ENCODE data around the gene IFI30.

IFI30 gene

DNA sequence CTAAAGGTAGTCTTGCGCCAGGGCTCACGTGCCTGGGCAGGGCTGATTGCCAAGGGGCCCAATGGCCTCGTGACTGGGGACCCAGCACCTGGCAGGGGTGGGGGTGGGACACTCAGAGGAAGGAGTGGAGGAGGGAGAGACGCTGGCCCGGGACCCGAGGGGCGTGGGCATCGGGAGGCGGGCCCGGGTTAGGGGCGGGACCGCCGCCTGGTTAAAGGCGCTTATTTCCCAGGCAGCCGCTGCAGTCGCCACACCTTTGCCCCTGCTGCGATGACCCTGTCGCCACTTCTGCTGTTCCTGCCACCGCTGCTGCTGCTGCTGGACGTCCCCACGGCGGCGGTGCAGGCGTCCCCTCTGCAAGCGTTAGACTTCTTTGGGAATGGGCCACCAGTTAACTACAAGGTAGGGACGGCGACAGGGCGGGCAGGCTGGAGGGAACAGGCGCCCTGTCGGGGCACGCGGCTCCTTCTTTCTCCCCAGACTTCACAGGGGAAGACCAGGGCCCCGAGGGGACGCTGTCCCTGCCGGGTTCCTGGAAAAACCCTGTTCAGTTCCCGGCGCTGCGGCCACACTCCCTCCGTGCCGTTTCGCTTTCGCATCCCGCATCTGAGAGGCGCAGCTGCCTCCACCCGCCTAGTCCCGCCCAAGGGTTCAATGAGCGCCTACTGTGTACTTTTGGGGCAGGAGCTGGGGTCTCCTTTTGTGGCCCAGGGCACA, at the start of gene IFI30:
Gene IFI30, plus strand, starts transcription at position 242 of the 717 bp plus-strand sequence. Its CDS starts 29 bp downstream, at position 271.
- no peak for DNase-seq (ENCODE audit: low read depth)

GRCh38 chr19:18123819-18124218, 49.8 kb upstream of the IFI30 start:
- no peak for DNase-seq (ENCODE audit: low read depth)

GRCh38 chr19:18126097-18126496, 47.5 kb upstream of the IFI30 start:
- DNase-seq (ENCODE audit: low read depth): no peak

GRCh38 chr19:18128044-18128443, 45.6 kb upstream of the IFI30 start:
- no peak for DNase-seq (ENCODE audit: low read depth)

DNA sequence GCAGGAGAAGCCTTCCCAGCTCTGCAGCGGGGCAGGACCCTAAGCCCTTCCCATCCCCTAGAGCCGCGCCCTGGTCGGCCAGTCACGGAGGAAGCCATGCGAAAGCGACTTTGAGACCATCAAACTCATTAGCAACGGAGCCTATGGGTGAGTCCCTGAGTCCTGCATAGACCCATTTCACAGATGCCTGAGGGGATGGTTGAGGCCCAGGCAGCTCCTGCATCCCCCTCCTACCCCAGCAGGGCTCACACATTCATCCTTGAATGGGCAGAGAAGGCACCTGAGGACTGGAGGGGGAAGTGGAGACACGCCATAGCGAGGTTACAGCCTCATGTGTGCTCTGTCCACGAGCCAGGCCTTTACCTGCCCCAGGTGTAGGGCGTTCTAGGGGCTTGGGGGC, 44.8 kb upstream of the IFI30 start:
- no peak for DNase-seq (ENCODE audit: low read depth)

DNA sequence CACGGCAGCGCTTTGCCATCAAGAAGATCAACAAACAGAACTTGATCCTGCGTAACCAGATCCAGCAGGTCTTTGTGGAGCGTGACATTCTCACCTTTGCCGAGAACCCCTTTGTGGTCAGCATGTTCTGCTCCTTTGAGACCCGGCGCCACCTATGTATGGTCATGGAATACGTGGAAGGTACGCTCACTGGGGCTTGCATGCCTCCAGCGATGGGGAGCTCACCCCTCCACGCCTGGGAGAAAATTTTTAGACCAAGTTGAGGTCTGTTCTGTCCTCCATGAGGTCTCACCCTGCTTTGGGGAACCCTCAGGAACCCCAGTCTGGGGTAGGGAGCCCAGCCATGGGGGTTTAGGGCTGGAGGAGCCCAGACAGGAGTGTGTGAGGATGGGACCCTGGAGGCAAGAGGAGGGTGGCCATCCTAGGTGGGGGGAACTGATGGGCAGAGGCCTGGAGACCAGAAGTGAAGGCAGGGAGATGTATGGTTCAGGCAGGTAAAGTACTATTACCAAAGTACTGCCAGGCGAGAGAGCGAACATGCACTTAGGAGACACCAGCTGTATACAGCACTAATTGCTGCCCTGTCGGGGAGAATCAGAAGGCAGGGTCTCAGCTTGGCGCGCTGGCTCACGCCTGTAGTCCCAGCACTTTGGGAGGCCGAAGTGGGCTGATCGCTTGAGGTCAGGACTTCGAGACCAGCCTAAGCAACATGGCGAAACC, 42.9 kb upstream of the IFI30 start:
- DNase-seq (ENCODE audit: low read depth): no peak

GRCh38 chr19:18131841-18132596, 41.6 kb upstream of the IFI30 start:
- DNase-seq (ENCODE audit: low read depth): no peak

DNA sequence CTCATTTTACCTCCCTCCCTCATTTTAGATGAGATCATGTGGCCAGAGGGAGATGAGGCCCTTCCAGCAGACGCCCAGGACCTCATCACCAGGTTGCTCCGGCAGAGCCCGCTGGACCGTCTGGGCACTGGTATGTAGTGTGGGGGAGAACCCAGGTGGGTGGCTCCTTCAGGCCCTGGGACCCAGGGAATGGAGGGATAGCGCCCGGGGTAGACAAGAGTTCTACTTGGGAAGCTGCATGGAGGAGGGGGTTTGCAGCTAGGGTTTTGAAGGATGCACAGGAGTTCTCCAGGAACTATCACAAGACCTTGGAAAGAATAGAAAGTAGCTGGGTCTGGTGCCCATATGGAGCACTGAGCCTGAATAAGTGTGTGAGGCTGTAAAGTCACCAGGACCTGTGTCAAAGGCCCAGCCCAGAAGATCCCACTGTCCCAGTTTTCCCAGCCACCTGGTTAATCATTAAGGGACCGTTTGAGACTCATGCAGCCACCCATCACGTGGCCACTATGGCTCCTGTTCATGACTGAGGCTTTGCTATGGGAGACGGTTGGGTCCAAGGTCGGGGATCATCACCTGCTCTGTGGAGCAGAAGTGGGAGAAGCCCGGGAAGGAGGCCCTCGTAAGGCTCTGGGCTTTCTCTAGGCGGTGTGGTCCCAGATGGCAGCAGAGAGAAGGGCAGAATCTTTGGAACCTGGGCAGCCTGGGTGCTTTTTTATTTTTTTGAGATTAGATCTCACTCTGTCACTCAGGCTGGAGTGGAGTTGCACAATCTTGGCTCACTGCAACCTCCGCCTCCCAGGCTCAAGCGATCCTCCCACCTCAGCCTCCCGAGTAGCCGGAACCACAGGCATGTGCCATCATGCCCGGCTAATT, 37.7 kb upstream of the IFI30 start:
- no peak for DNase-seq (ENCODE audit: low read depth)

- no peak for DNase-seq (ENCODE audit: low read depth)
These were observed 36.4 kb upstream of the IFI30 start for GRCh38 chr19:18137242-18137641.

DNA sequence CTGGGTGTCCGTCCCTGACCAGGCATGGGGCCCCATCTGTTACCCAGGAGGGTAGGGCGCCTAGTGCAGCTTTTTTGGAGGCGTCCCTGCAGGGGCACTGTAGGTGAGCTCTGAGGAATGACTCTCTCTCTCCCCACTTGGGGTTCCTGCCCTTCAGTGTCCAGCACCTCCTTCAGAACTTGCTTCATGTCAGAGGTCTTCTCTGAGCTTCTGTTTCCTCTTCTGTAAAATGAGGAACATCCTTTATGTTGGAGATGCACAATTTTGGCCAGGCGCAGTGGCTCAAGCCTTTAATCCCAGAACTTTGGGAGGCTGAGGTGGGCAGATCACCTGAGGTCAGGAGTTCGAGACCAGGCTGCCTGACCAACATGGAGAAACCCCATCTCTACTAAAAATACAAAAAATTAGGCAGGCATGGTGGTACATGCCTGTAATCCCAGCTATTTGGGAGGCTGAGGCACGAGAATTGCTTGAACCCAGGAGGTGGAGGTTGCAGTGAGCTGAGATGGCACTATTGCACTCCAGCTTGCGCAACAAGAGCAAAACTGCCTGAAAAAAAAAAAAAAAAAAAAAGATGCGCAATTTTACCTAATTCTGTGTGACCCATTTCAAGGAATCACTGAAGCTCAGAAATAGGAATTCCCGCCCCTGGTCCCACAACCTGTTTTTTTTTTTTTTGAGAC, 35.8 kb upstream of the IFI30 start:
- no peak for DNase-seq (ENCODE audit: low read depth)

GRCh38 chr19:18140473-18140872, 33.1 kb upstream of the IFI30 start:
- no peak for DNase-seq (ENCODE audit: low read depth)

DNA sequence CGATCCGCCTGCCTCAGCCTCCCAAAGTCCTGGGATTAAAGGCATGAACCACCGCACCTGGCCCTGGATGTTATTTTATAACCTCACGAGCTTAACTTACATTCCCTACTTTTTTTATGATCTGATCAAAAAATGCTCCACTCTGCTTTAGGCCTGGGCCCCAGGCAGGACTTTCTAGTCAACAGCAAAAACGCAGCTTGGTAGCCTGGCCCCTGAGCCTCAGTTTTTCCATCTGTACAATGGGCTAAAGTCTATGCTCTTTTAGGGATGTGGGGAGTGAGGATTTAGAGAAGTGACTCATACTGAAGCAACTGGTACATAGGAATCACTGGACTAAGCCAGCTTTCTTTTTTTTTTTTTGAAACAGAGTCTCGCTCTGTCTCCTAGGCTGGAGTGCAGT, 32.6 kb upstream of the IFI30 start:
- DNase-seq (ENCODE audit: low read depth): no peak

DNA sequence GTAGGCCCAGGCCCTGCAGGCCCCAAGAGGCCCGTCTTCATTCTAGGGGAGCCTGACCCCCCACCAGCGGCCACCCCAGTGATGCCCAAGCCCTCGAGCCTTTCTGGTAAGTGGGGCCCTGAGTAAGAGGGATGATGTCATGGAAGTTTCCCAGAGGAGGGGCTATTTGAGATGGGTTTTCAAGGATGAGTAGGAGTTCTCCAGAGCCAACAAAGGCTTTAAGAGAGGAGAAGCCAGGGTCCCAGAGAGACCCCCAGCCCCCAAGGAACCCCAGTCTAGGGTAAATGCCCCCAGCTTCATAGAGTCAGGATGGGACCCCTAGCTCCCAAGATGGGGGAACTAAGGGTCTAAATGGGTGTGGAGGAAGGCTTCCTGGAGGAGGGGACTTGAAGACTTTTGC, 29.7 kb upstream of the IFI30 start:
- DNase-seq (ENCODE audit: low read depth): no peak

DNA sequence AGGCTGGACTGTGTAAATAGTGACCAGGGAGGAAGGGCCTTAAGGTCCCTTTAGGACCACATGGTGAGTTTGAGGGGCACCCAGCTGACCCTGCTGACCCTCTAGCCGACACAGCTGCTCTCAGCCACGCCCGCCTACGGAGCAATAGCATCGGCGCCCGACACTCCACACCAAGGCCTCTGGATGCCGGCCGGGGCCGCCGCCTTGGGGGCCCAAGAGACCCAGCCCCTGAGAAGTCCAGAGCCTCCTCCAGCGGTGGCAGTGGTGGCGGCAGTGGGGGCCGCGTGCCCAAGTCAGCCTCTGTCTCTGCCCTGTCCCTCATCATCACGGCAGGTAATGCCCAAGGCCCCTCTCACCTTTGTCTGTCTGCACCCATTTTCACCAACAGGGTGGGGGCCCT, 29.3 kb upstream of the IFI30 start:
- DNase-seq (ENCODE audit: low read depth): no peak

DNA sequence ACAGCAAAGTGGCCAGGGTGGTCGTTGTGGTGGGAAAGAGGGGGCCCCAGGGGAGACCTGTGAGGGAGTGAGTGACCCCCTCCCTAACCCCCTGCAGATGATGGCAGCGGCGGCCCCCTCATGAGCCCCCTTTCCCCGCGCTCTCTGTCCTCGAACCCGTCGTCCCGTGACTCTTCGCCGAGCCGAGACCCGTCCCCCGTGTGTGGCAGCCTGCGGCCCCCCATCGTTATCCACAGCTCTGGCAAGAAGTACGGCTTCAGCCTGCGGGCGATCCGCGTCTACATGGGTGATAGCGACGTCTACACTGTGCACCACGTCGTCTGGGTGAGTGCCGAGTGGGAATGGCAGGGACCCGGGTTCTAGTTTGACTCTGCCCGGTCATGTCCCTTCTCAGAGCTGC, 28.7 kb upstream of the IFI30 start:
- DNase-seq (ENCODE audit: low read depth): no peak

DNA sequence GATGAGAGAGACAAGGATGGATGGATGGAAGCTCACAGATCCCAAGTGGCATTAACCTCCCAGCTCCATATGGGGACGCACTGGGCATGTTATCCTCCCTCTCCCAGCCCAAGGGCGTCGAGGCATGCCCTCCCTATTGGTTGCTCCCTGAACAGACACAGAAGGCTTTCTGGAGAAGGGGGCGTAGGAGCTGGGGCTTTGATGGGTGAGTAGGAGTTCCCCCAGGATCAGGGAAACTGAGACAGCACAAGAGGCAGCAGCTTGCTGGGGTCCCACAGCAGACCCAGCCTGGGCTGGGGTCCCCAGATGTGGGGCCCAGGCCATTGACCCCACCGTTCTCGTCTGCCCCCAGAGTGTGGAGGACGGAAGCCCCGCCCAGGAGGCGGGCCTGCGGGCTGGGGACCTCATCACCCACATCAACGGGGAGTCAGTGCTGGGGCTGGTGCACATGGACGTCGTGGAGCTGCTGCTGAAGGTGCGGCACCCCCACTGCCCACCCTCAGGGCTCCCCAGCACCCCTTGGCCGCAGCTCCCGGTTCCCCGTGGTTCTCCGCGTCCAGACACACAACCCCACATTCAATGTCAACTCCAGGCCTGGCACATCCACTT, 28.1 kb upstream of the IFI30 start:
- DNase-seq (ENCODE audit: low read depth): no peak

- DNase-seq (ENCODE audit: low read depth): no peak
These were observed 26.2 kb upstream of the IFI30 start for GRCh38 chr19:18147396-18147795.

DNA sequence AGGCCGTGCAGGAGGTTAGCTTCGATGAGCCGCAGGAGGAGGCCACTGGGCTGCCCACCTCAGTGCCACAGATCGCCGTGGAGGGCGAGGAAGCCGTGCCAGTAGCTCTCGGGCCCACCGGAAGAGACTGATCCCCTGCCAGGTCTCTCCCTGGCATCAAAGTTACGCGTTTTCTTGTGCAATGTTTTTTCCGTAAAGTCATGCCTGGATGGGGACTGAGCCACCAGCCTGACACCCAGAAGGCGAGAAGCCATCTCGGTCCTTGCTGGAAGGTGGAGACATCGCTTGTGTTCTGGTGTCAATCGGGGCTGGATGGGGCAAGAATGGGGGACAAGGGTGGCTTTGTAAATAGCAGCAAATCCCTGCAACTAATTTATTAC, 24.0 kb upstream of the IFI30 start:
- DNase-seq (ENCODE audit: low read depth): no peak

- DNase-seq (ENCODE audit: low read depth): no peak
These were observed 22.6 kb upstream of the IFI30 start for GRCh38 chr19:18150776-18151624.

GRCh38 chr19:18152442-18152816, 21.2 kb upstream of the IFI30 start:
- peak; percentile 89 for DNase-seq (ENCODE audit: low read depth)

Data from stimulated activated CD8-positive, alpha-beta memory T cell treated with anti-CD3 and anti-CD28 coated beads, Interleukin-15, amount 100 ng/mL, for 24 hours (primary cell).